COLO668 (cell line): ENCODE results near the gene NOS1AP.

ENCODE experiments used
- DNase-seq: peaks from one replicate; lab custom pipeline; 2025; ENCODE audit not compliant: unreplicated experiment; lab: John Stamatoyannopoulos, UW

Gene NOS1AP

GRCh38 chr1:162136760-162137159 is 67.3 kb downstream of the NOS1AP start:
- DNase-seq = no peak

DNA sequence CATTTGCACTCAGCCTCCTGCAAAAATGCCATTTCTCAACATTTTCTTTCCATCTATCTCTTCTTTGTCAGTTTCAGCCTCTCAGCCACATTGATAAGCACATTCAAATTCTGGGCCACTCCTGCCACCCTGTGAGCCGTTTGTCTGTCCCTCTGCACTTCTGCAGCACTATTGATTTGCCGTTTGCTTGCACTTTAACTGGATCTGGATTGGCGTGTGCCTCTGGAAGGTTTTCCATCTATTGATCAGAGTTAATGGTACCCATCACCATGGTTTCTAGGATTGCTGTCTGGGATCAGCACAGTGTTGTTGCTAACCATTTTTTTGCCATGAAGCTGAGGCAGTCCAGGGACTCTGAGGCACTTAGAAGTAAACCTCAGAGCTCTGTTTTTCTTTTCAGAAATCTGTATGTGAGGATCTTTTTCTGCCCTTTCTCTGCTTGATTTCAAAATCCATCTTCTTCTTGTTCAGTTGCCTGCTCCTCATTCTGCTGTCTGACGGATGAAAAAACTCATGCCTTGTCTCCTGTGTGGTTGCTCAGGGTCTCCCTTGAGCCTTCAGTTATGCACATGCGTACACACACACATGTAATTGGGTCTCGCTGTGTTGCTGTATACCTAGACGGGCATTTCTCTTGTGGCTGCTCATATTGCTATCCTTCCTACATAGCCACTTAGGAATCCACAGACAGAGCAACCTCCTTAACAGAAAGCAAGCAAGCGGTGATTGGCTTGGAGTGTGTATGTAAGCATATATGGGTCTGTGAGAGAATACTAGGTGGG is 67.9 kb downstream of the NOS1AP start:
- no peak for DNase-seq

- DNase-seq = no peak
Measured at GRCh38 chr1:162138112-162138511, 68.6 kb downstream of the NOS1AP start.

GRCh38 chr1:162138599-162139181 is 69.2 kb downstream of the NOS1AP start:
- DNase-seq = no peak

DNA sequence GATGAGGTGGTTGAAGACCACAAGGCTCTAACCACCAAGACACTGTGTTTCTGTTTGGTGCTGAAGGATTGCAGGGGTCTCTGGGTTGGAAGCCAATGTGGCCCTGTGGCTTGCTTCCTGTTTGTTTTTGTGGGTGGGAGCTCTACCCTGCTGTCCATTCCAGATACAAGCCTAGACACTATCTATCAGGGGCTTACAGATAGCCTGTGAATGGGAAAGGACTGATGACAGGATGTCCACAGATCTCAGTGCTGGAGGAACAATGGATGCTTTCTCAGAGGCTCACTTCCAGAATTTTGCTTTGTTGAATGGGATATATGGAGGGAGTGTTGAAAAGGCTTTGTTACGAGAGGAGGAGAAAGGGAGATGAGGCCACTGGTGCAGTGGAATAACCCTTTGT is 69.7 kb downstream of the NOS1AP start:
- DNase-seq = no peak

DNA sequence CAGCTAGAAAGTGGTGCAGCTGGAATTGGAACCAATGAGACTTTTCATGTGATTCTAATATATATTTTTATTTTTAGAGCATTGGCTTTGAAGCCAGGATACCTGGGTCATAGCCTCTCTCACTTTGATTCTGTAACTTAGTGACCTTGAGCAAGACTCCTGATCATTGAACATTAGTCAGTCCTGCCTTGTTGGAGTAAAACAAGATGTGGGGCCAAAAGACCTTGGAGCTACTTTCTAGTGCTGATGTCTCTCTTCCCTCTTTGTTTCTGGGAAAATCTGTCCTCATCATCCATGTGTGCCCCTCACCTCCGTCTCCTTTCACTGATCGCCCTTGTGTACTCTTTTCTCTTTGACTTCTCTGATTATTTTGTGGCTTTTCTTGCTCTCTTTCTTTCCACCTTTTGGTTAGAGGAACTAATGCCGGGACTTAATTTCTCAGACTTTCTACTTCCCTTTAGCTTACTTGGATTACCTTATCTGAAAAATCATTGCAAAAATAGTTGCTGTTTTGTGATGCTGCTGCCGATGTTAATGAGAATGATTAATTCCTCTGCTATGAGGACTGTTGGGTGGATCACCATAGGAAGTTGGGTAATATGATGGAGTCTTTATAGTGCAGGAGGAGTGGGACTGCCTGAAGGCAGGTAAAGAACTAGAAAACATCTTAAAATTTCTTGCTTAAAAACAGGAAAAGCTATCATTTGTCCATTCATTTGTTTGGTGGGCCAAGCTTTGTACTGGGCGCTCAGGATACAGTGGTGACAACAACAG is 72.0 kb downstream of the NOS1AP start:
- no peak for DNase-seq

- DNase-seq = no peak
Measured at GRCh38 chr1:162142968-162143367, 73.5 kb downstream of the NOS1AP start.

DNA sequence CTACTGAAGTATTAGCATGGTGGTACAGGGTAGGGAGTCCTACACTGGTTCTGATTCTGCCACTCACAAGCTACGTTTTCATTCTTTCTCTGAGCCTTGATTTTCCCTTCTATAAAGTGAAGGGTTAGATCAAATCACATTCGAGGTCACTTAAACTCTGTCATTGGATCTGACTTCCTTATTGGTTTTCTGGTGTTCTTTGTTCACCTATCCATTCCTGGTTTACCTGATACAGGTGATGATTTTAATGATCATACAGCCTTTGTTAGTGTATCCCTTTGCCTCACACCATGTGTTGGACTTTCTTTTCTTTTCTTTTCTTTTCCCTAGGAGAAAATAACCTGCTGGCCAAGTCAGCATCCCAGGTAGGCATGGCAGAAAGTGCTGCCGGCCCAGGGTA is 74.8 kb downstream of the NOS1AP start:
- no peak for DNase-seq

GRCh38 chr1:162144853-162145252 is 75.4 kb downstream of the NOS1AP start:
- DNase-seq = peak; percentile 48

GRCh38 chr1:162145280-162145965 is 75.9 kb downstream of the NOS1AP start:
- DNase-seq = peak; percentile 72

- DNase-seq = no peak
Measured at GRCh38 chr1:162145966-162146696, 76.6 kb downstream of the NOS1AP start.

- no peak for DNase-seq
Measured at GRCh38 chr1:162147760-162148159, 78.3 kb downstream of the NOS1AP start.

DNA sequence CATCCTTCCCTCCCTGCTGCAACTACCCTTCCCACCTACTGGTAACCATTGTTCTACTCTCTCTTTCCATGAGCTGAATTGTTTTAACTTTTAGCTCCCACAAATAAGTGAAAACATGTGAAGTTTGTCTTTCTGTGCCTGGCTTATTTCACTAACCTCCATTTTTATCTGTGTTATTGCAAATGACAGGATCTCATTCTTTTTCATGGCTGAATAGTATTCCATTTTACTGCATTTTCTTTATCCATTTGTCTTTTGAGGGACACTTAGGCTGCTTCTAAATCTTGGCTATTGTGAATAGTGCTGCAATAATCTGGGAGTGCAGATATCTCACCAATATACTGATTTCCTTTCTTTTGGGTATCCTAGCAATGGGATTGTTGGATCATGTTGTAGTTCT is 80.6 kb downstream of the NOS1AP start:
- no peak for DNase-seq

DNA sequence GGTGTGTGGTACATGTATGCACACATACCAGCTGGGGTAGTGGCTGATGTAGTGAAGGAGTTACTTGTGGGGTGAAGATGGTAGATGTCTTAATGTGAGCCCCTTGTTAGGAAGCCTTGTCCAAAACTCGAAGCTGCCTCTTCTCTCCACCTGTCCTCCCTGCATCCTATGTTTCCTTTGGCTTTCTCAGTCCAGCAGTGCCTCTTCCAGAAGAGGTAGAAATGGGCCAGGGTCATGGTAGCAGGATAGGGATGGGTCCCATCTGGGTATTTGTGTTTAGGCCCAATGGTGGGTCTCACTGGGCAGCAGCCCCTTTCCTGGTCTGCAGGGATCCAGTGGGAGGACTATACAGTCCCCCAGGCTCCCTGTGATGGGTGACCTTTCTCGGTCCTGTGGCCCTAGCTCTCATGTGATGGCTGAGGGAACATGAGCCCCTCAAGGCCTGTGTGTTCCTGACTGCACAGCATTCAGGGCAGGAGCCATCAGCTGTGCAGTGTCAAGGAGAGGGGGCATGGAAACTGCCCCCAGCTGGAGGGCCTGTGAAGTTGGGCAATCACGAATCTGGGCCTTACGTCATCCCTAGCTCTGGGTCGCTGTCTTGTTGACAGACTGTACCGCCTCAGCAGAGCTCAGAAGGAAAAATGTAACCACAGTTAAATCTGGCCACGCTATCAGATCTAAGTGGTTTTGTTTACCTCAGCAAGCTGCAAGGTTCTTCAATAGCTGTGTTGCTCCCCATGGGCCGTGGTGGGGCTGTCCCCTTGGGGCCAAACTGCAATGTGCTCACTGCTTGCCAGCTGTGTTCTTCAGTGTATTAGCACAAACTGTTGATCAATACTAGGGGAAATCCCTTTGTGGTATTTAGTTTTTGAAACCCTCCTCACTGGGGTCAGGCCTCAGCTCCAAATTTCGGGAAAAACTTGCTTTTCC is 82.7 kb downstream of the NOS1AP start:
- DNase-seq = peak; percentile 22

DNA sequence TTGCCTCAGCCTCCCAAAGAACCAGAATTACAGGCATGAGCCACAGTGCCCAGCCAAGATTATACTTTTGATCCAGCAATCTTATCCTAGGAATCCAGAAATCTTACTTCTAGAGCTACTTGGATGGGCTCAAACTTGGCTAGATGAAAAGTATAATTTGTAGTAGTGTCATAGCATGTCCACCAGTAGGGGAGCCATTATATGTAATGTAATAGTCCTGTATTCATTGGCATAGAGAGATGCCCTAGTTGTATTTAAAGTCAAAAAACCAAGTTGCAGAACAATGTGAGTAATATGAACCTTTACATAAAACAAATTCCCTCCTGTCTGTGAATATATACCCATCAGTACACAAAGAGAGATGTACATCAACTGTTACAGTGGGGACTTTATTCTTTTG is 83.9 kb downstream of the NOS1AP start:
- no peak for DNase-seq

DNA sequence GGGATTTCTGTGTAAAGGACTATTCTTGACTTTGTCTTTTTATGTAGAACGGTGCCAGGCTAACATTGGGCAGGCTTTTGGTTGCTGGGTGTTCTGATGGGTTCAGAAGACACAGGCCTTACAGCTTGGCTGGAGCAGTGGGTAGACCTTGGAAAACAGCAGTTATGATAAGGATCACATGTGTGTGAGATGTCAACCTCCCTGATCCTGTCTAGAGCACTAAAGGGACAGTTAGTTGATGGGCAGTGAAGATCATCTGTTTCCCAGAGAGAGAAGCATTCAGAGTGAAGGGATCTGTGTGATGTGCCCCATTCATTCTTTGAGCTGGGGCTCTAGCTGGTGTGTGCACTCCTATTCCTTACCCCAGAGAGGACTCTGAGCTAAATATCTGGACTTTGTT is 88.0 kb downstream of the NOS1AP start:
- DNase-seq = no peak

DNA sequence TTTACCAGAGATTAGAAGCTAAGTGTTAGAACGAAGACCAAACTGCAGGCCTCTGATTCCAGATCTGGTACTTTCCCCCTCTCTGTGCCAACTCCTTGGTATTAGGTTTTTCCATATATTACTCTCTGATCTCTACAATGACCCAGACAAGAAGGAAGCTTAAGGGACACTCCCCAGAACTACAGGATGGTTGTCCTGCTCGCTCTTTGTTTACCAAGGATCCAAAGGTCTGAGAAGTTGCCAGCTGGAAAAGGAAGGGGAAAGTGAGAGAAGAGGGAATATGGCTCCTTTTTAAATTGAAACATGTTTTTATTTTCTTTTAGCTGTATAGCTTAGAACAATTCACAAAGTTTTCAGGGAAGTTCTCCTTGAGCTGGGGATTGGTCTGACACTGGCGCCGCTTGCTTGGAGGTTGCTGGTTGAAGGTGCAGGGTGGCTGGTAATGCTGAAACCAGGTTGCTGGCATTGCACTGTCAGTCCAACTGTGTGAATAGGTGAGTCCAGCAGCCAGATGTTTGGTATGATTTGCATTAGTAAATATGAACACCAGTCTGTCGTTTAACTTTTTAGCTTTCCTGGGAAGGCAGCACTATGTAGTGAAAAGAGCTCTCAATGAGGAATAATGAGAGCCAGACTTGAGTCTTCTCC is 89.3 kb downstream of the NOS1AP start:
- no peak for DNase-seq

GRCh38 chr1:162159515-162159914 is 90.0 kb downstream of the NOS1AP start:
- DNase-seq = peak; percentile 81

GRCh38 chr1:162161916-162162550 is 92.5 kb downstream of the NOS1AP start:
- DNase-seq = no peak
